Left ventricle myocardium inferior (tissue), 1 donor: ENCODE data around the gene SLC41A3. TPM values are rescaled to one million over a fixed set of nuclear protein-coding genes. Genes with fewer than 3 reads are reported as not detected.

ENCODE experiments used
- DNase-seq: peaks from one replicate; pipeline ENCODE4 v3.0.0-alpha.2; 2020
- H3K27ac ChIP-seq: fragments of 200-600 bp; replicated peaks from 2 replicates; pipeline ENCODE4 v1.8.0; 2021
- H3K27me3 ChIP-seq: fragments of 200-600 bp; 2 replicates; pipeline ENCODE4 v1.8.0; 2021; ENCODE audit warnings: low read depth
- H3K36me3 ChIP-seq: fragments of 200-600 bp; 2 replicates; pipeline ENCODE4 v1.8.0; 2021
- H3K4me1 ChIP-seq: fragments of 200-600 bp; 2 replicates; pipeline ENCODE4 v1.8.0; 2021
- H3K4me3 ChIP-seq: fragments of 200-600 bp; 2 replicates; pipeline ENCODE4 v1.8.0; 2021; ENCODE audit warnings: mild to moderate bottlenecking, moderate library complexity
- H3K9me3 ChIP-seq: fragments of 200-600 bp; replicated peaks from 2 replicates; pipeline ENCODE4 v1.8.0; 2021
- intact Hi-C: fragments of 100-400 bp; cut with micrococcal nuclease; formaldehyde crosslinking; loops from one replicate; pipeline ENCODE4 v1.11.0; 2022
- total RNA-seq: library from RNA; stranded (reverse); fragmentation: NEBNext Ultra II Directional; extraction: Animal tissue kit (Norgen Biotek cat#: 25700); gene quantifications from one replicate; pipeline ENCODE4 v1.2.1, GENCODE V29; 2021
- TF ChIP-seq, protein P1 (sequence below): fragments of 200-600 bp; IDR thresholded peaks from 2 replicates; pipeline ENCODE4 v1.8.0; 2021; ENCODE audit warnings: antibody characterized with exemption, mild to moderate bottlenecking, borderline replicate concordance
- donor health status: DM: no; HTN: yes; CAD: no; lungs with severe emphysema.

SLC41A3 gene
- total RNA-seq, 1 donor from 2014 or later, result 30.2 TPM

- DNase-seq, result peak; percentile 8
- H3K4me1 ChIP-seq, result peaks cover 5% of the 10 kb centered on the region
- no peak overlapping the region for H3K4me3 ChIP-seq
- TF ChIP-seq, protein P1, sequence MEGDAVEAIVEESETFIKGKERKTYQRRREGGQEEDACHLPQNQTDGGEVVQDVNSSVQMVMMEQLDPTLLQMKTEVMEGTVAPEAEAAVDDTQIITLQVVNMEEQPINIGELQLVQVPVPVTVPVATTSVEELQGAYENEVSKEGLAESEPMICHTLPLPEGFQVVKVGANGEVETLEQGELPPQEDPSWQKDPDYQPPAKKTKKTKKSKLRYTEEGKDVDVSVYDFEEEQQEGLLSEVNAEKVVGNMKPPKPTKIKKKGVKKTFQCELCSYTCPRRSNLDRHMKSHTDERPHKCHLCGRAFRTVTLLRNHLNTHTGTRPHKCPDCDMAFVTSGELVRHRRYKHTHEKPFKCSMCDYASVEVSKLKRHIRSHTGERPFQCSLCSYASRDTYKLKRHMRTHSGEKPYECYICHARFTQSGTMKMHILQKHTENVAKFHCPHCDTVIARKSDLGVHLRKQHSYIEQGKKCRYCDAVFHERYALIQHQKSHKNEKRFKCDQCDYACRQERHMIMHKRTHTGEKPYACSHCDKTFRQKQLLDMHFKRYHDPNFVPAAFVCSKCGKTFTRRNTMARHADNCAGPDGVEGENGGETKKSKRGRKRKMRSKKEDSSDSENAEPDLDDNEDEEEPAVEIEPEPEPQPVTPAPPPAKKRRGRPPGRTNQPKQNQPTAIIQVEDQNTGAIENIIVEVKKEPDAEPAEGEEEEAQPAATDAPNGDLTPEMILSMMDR, result no peak
- H3K36me3 ChIP-seq, result no peaks in the 10 kb centered on the region
- intact Hi-C loops, result loop anchor here (10.0 kb wide), 2 partner anchors 64 to 264 kb away; partner anchors contain the start of gene CFAP100
- no peaks in the 10 kb centered on the region for H3K9me3 ChIP-seq
- H3K27me3 ChIP-seq, result no peaks in the 10 kb centered on the region
- H3K27ac ChIP-seq, result no peak overlapping the region
Observed at GRCh38 chr3:126130981-126131745, 47.2 kb upstream of the SLC41A3 start.

DNA sequence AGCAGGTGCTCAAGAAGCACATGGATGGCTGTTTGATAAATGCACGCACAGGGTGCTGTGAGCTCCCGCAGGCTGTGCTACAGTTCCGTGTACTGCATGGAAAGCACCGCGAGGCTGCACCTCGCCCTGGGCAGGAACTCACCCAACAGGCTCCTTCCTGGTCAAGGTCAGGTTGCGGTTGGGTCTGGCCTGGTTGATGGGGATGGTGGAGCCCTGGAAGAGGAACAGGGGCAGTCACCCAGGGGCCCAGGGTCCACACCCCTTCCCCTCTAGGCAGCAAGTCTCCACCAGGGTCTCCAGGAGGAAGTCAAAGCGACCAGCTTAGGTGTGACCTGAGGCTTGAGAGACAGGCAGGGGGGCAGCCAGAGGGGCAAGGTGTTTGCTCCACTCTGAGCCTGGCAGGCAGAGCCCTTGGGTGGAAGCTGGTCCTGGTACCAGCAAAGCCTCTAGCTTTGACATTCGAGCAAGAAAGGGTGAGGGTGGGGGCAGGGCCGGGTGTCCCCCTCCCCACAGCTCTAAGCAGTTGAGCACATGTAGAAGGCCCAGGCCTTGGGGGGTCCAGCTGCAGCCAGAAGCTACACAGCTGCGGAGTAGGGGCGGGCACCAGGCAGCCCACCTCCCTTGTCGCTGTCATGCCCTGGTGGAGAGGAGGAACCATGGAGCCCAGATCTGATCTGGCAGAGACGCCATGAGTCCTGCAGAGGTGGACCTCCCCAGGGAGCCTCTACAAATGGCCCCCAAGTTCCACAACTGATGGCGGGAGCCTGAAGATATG, 46.3 kb upstream of the SLC41A3 start:
- TF ChIP-seq, protein P1, result no peak
- H3K4me3 ChIP-seq, result no peak overlapping the region
- peaks cover 5% of the 10 kb centered on the region for H3K4me1 ChIP-seq
- no peak overlapping the region for H3K27ac ChIP-seq
- no peaks in the 10 kb centered on the region for H3K36me3 ChIP-seq
- no peaks in the 10 kb centered on the region for H3K9me3 ChIP-seq
- peak; percentile 7 for DNase-seq
- no peaks in the 10 kb centered on the region for H3K27me3 ChIP-seq
- intact Hi-C loops, result loop anchor here (10.0 kb wide), 2 partner anchors 65 to 265 kb away; partner anchors contain the start of gene CFAP100

DNA sequence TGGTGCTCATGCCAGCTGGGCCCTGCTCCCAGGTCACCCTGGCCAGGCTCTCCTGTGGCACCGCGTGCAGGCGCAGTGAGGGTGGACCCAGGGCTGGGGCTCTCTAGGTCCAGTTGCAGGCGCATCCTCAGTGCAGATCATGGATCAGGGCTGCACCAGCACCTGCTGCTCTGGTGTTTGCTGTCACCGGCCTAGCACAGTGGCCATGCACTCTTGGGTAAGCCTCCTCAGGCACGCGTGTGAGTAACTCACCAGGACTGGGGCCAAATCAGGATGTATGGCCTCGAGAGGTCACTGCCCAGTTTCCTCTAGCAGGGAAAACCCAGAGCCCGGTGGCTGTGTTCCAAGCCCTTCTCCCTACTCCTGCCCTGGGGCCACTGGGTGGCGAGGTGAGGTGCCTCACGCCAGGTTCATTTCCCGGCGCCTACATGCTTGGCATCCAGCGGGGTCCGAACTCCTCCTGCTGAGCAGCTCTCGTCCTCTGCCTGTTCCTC, 45.5 kb upstream of the SLC41A3 start:
- Histone ChIP-seq H3K4me3 (no peak overlapping the region), H3K36me3 (no peaks in the 10 kb centered on the region), H3K4me1 (peaks cover 5% of the 10 kb centered on the region), H3K27me3 (no peaks in the 10 kb centered on the region), H3K9me3 (no peaks in the 10 kb centered on the region), H3K27ac (no peak overlapping the region)
- TF ChIP-seq, protein P1, result no peak
- peak; percentile 17 for DNase-seq
- intact Hi-C loops, result no loop called here

DNA sequence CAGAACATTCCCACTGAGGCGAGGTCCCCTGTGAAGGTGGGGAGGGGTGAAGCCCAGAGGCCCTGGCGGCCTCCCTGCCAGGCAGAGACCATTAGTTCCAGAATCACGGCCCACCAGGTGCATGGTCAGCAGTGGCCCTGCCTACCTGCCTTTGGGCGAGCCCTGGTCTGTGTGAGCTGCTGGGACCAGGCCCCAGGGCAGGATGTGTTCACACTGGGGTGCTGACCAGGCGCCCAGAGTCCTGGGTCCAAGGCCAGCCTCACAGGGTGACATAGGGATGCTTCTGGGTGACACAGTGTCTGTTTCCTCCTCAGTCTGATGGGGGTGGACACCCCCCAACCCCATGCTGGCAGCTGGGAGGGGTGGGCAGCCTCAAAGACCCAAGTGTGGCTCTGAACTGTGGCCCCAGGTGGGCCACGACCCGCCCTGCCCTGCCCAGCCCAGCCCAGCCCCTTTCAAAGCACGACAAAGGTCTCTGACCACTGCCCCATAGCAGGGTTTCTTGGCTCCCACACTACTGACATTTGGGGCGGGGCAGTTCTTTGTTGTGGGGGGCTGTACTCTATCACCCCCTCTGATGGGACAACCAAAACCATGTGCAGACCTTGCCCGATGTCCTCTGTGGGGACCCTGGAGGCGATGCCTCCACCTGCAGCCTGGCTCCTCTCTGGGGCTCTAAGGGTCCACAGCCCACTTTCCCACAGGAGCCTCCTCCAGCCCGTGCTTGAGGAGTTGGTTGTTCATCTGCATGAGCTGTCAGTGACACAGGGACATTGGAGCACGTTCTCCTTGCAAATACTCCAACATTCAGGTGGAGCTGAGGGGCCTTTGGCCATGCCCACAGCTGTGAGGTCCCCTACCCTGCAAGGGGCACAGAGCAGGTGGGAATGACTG, 44.8 kb upstream of the SLC41A3 start:
- H3K36me3 ChIP-seq, result no peaks in the 10 kb centered on the region
- DNase-seq, result peak; percentile 2
- TF ChIP-seq, protein P1, result no peak
- H3K9me3 ChIP-seq, result no peaks in the 10 kb centered on the region
- H3K4me1 ChIP-seq, result no peaks in the 10 kb centered on the region
- H3K27me3 ChIP-seq, result no peaks in the 10 kb centered on the region
- no peak overlapping the region for H3K27ac ChIP-seq
- H3K4me3 ChIP-seq, result no peak overlapping the region
- intact Hi-C loops, result no loop called here

GRCh38 chr3:126127904-126128303, 44.0 kb upstream of the SLC41A3 start:
- H3K4me3 ChIP-seq, result no peak overlapping the region
- intact Hi-C loops, result no loop called here
- H3K36me3 ChIP-seq, result no peaks in the 10 kb centered on the region
- no peak overlapping the region for H3K27ac ChIP-seq
- no peaks in the 10 kb centered on the region for H3K9me3 ChIP-seq
- H3K27me3 ChIP-seq, result no peaks in the 10 kb centered on the region
- DNase-seq, result peak; percentile 2
- H3K4me1 ChIP-seq, result no peaks in the 10 kb centered on the region
- TF ChIP-seq, protein P1, result no peak
